MM.1S (cell line): ENCODE results near the gene PSMC3.

Experiments
- DNase-seq: peaks from one replicate; pipeline ENCODE4 v3.0.0-alpha.2; 2015
- H2AFZ ChIP-seq: fragments of 300-600 bp; sonication (generic); 2 replicates; pipeline ENCODE4 v1.6.0; 2016; ENCODE audit warnings: antibody characterized with exemption, low read length
- H3F3A ChIP-seq: fragments of 300-600 bp; sonication (generic); 2 replicates; pipeline ENCODE4 v1.6.1; 2016; ENCODE audit warnings: mild to moderate bottlenecking, antibody characterized with exemption, low read length, moderate library complexity, mixed read lengths; ENCODE audit not compliant: insufficient read depth
- H3K27ac ChIP-seq: fragments of 300-600 bp; sonication (generic); 2 replicates; pipeline ENCODE4 v1.5.1; 2016; ENCODE audit warnings: mild to moderate bottlenecking, low read length
- H3K27me3 ChIP-seq: fragments of 300-600 bp; sonication (generic); replicated peaks from 2 replicates; pipeline ENCODE4 v1.6.0; 2016; ENCODE audit warnings: low read length; ENCODE audit not compliant: insufficient read depth
- H3K36me3 ChIP-seq: fragments of 300-600 bp; sonication (generic); replicated peaks from 2 replicates; pipeline ENCODE4 v1.6.1; 2016; ENCODE audit warnings: mild to moderate bottlenecking, low read length, mixed read lengths; ENCODE audit not compliant: insufficient read depth
- H3K4me1 ChIP-seq: fragments of 300-600 bp; sonication (generic); 2 replicates; pipeline ENCODE4 v1.6.1; 2016; ENCODE audit warnings: low read length, mixed read lengths
- H3K4me2 ChIP-seq: fragments of 300-600 bp; sonication (generic); 2 replicates; pipeline ENCODE4 v1.6.0; 2016; ENCODE audit warnings: low read depth, low read length
- H3K4me3 ChIP-seq: fragments of 300-600 bp; sonication (generic); 2 replicates; pipeline ENCODE4 v1.5.1; 2016; ENCODE audit warnings: low read length, mixed read lengths
- H3K79me2 ChIP-seq: fragments of 300-600 bp; sonication (generic); 2 replicates; pipeline ENCODE4 v1.6.1; 2016; ENCODE audit warnings: mixed run types, low read length, mixed read lengths
- H3K9ac ChIP-seq: fragments of 300-600 bp; sonication (generic); 2 replicates; pipeline ENCODE4 v1.6.1; 2016; ENCODE audit warnings: low read length, mixed read lengths
- H3K9me2 ChIP-seq: fragments of 300-600 bp; sonication (generic); replicated peaks from 2 replicates; pipeline ENCODE4 v1.6.1; 2016; ENCODE audit warnings: mild to moderate bottlenecking, low read length, mixed read lengths; ENCODE audit not compliant: insufficient read depth
- H3K9me3 ChIP-seq: fragments of 300-600 bp; sonication (generic); replicated peaks from 2 replicates; pipeline ENCODE4 v1.6.1; 2016; ENCODE audit warnings: mild to moderate bottlenecking, low read length, mixed read lengths; ENCODE audit not compliant: insufficient read depth
- H4K20me1 ChIP-seq: fragments of 300-600 bp; sonication (generic); 2 replicates; pipeline ENCODE4 v1.6.1; 2016; ENCODE audit warnings: mild to moderate bottlenecking, low read length, moderate library complexity, mixed read lengths; ENCODE audit not compliant: insufficient read depth
- EZH2 ChIP-seq: fragments of 300-600 bp; sonication (generic); optimal IDR thresholded peaks from 2 replicates; pipeline ENCODE3; 2017; ENCODE audit warnings: low read depth, mild to moderate bottlenecking, antibody characterized with exemption, low read length, mixed read lengths
- EZH2phosphoT487 ChIP-seq: fragments of 300-600 bp; sonication (generic); IDR thresholded peaks from 2 replicates; pipeline ENCODE4 v1.6.1; 2018; ENCODE audit warnings: antibody characterized with exemption, low read length
- TF ChIP-seq, protein P1 (sequence below): fragments of 300-600 bp; sonication (generic); IDR thresholded peaks from 2 replicates; pipeline ENCODE4 v1.5.1; 2016; ENCODE audit warnings: antibody characterized with exemption, low read length, mixed read lengths

Gene PSMC3

GRCh38 chr11:47415949-47416472 lies 10.2 kb downstream of the PSMC3 start:
- no peak for TF ChIP-seq EZH2
- TF ChIP-seq EZH2phosphoT487, result no peak
- TF ChIP-seq, protein P1, sequence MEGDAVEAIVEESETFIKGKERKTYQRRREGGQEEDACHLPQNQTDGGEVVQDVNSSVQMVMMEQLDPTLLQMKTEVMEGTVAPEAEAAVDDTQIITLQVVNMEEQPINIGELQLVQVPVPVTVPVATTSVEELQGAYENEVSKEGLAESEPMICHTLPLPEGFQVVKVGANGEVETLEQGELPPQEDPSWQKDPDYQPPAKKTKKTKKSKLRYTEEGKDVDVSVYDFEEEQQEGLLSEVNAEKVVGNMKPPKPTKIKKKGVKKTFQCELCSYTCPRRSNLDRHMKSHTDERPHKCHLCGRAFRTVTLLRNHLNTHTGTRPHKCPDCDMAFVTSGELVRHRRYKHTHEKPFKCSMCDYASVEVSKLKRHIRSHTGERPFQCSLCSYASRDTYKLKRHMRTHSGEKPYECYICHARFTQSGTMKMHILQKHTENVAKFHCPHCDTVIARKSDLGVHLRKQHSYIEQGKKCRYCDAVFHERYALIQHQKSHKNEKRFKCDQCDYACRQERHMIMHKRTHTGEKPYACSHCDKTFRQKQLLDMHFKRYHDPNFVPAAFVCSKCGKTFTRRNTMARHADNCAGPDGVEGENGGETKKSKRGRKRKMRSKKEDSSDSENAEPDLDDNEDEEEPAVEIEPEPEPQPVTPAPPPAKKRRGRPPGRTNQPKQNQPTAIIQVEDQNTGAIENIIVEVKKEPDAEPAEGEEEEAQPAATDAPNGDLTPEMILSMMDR, result no peak
- Histone ChIP-seq H3K4me2 (no peak overlapping the region), H3F3A (no peaks in the 10 kb centered on the region), H3K27ac (no peak overlapping the region), H3K9me2 (no peaks in the 10 kb centered on the region), H3K27me3 (no peaks in the 10 kb centered on the region), H3K4me1 (no peaks in the 10 kb centered on the region), H4K20me1 (no peaks in the 10 kb centered on the region), H3K9me3 (no peaks in the 10 kb centered on the region), H3K4me3 (no peak overlapping the region), H3K79me2 (no peaks in the 10 kb centered on the region), H3K36me3 (peaks cover 10% of the 10 kb centered on the region), H2AFZ (no peak overlapping the region), H3K9ac (no peak overlapping the region)
- DNase-seq, result no peak

DNA sequence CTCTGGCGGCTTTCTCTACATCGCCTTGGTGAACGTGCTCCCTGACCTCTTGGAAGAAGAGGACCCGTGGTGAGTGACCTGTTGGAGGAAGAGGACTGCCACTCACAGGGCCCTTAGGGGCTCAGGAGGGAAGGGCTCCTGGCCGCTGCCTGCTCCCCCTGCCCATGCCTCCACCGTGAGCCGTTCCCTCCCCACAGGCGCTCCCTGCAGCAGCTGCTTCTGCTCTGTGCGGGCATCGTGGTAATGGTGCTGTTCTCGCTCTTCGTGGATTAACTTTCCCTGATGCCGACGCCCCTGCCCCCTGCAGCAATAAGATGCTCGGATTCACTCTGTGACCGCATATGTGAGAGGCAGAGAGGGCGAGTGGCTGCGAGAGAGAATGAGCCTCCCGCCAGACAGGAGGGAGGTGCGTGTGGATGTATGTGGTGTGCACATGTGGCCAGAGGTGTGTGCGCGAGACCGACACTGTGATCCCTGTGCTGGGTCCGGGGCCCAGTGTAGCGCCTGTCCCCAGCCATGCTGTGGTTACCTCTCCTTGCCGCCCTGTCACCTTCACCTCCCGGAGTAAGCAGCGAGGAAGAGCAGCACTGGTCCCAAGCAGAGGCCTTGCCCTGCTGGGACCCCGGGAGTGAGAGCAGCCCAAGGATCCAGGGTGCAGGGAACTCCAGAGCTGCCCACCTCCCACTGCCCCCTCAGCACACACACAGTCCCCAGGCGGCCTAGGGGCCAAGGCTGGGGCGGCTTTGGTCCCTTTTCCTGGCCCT lies 11.0 kb downstream of the PSMC3 start:
- Histone ChIP-seq H3K9me2 (no peaks in the 10 kb centered on the region), H3K27me3 (no peaks in the 10 kb centered on the region), H3K36me3 (peaks cover 5% of the 10 kb centered on the region; the same call in 1 of the 2 replicates), H3K4me3 (no peak overlapping the region), H4K20me1 (no peaks in the 10 kb centered on the region), H2AFZ (no peak overlapping the region), H3K4me1 (no peaks in the 10 kb centered on the region), H3K9me3 (no peaks in the 10 kb centered on the region), H3K4me2 (no peak overlapping the region), H3F3A (no peaks in the 10 kb centered on the region), H3K79me2 (no peaks in the 10 kb centered on the region), H3K27ac (no peak overlapping the region), H3K9ac (no peak overlapping the region)
- DNase-seq, result no peak
- TF ChIP-seq EZH2phosphoT487, result no peak
- no peak for TF ChIP-seq EZH2
- TF ChIP-seq, protein P1, result no peak

GRCh38 chr11:47414685-47415070 lies 11.6 kb downstream of the PSMC3 start:
- H4K20me1 ChIP-seq, result no peaks in the 10 kb centered on the region
- no peak overlapping the region for H2AFZ ChIP-seq
- no peaks in the 10 kb centered on the region for H3F3A ChIP-seq

More at GRCh38 chr11:47414685-47415070, 11.6 kb downstream of the PSMC3 start:
- Histone ChIP-seq H3K9me2 (no peaks in the 10 kb centered on the region), H3K9me3 (no peaks in the 10 kb centered on the region), H3K4me2 (no peak overlapping the region), H3K79me2 (no peaks in the 10 kb centered on the region), H3K9ac (no peak overlapping the region), H3K36me3 (no peaks in the 10 kb centered on the region; the same call in 1 of the 2 replicates), H3K27ac (no peak overlapping the region), H3K4me1 (no peaks in the 10 kb centered on the region), H3K4me3 (no peak overlapping the region), H3K27me3 (no peaks in the 10 kb centered on the region)
- no peak for DNase-seq
- TF ChIP-seq EZH2phosphoT487 (no peak), EZH2 (no peak)
- TF ChIP-seq, protein P1, result no peak
